DOHH2 (cell line): ENCODE results near the gene TRIM54.

Experiments used
- H3F3A ChIP-seq: fragments of 200-600 bp; sonication (generic), shearing (Covaris generic); 2 replicates; pipeline ENCODE4 v1.6.0; 2016; ENCODE audit warnings: antibody characterized with exemption, mild to moderate bottlenecking; ENCODE audit not compliant: control insufficient read depth, insufficient read depth
- H3K27ac ChIP-seq: fragments of 200-600 bp; sonication (generic); 2 replicates; pipeline ENCODE4 v1.5.1; 2014; ENCODE audit warnings: low read depth, mild to moderate bottlenecking, low read length, moderate library complexity
- H3K27me3 ChIP-seq: fragments of 200-600 bp; sonication (generic); 2 replicates; pipeline ENCODE4 v1.6.1; 2014; ENCODE audit warnings: mild to moderate bottlenecking, low read length, mixed read lengths; ENCODE audit not compliant: control insufficient read depth
- H3K36me3 ChIP-seq: fragments of 200-600 bp; sonication (generic); 2 replicates; pipeline ENCODE4 v1.6.1; 2014; ENCODE audit warnings: mild to moderate bottlenecking, low read length, moderate library complexity, mixed read lengths; ENCODE audit not compliant: control insufficient read depth
- H3K4me1 ChIP-seq: fragments of 200-600 bp; sonication (generic); 2 replicates; pipeline ENCODE4 v1.6.1; 2014; ENCODE audit warnings: mild to moderate bottlenecking, low read length, mixed read lengths; ENCODE audit not compliant: control insufficient read depth
- H3K4me2 ChIP-seq: fragments of 200-600 bp; sonication (generic); 2 replicates; pipeline ENCODE4 v1.6.0; 2014; ENCODE audit warnings: mild to moderate bottlenecking, low read length, moderate library complexity
- H3K4me3 ChIP-seq: fragments of 200-600 bp; sonication (generic); 2 replicates; pipeline ENCODE4 v1.5.1; 2014; ENCODE audit warnings: mild to moderate bottlenecking, low read length, mixed read lengths
- H3K79me2 ChIP-seq: fragments of 200-600 bp; sonication (generic); 2 replicates; pipeline ENCODE4 v1.6.1; 2014; ENCODE audit warnings: mild to moderate bottlenecking, low read length, mixed read lengths; ENCODE audit not compliant: control insufficient read depth
- H3K9me2 ChIP-seq: fragments of 200-600 bp; sonication (generic); replicated peaks from 2 replicates; pipeline ENCODE4 v1.6.1; 2014; ENCODE audit warnings: mild to moderate bottlenecking, low read length, mixed read lengths; ENCODE audit not compliant: control insufficient read depth
- H3K9me3 ChIP-seq: fragments of 200-600 bp; sonication (generic); 2 replicates; pipeline ENCODE4 v1.6.1; 2014; ENCODE audit warnings: antibody characterized with exemption, low read length, mixed read lengths; ENCODE audit not compliant: control insufficient read depth, insufficient read depth
- H4K20me1 ChIP-seq: fragments of 200-600 bp; sonication (generic); 2 replicates; pipeline ENCODE4 v1.6.0; 2014; ENCODE audit warnings: low read depth, mild to moderate bottlenecking, antibody characterized with exemption, low read length, moderate library complexity; ENCODE audit not compliant: control insufficient read depth, insufficient read depth
- CTCF ChIP-seq: fragments of 200-600 bp; sonication (generic); IDR thresholded peaks from one replicate; pipeline ENCODE4 v1.5.1; 2014; ENCODE audit warnings: antibody characterized with exemption, mild to moderate bottlenecking, low read depth, low read length; ENCODE audit not compliant: poor library complexity, severe bottlenecking
- EZH2phosphoT487 ChIP-seq: fragments of 200-600 bp; sonication (generic); IDR thresholded peaks from 2 replicates; pipeline ENCODE4 v1.6.1; 2017; ENCODE audit warnings: borderline replicate concordance, mild to moderate bottlenecking, antibody characterized with exemption, low read length, moderate library complexity, mixed read lengths

The TRIM54 gene

GRCh38 chr2:27335311-27335710 lies 53.1 kb downstream of the TRIM54 start:
- Histone ChIP-seq H3K4me1 (no peaks in the 10 kb centered on the region), H3K27me3 (no peaks in the 10 kb centered on the region), H3K9me2 (no peaks in the 10 kb centered on the region), H3K36me3 (peaks cover 67% of the 10 kb centered on the region), H3K9me3 (no peaks in the 10 kb centered on the region), H4K20me1 (no peaks in the 10 kb centered on the region), H3K27ac (no peak overlapping the region), H3F3A (no peaks in the 10 kb centered on the region), H3K4me3 (no peak overlapping the region), H3K4me2 (no peak overlapping the region), H3K79me2 (no peaks in the 10 kb centered on the region)
- TF ChIP-seq EZH2phosphoT487 = no peak
- TF ChIP-seq CTCF = no peak

- TF ChIP-seq EZH2phosphoT487 (no peak), CTCF (no peak)
- H3K9me3 ChIP-seq = no peaks in the 10 kb centered on the region
- H3K9me2 ChIP-seq = no peaks in the 10 kb centered on the region
- no peak overlapping the region for H3K27ac ChIP-seq
- H3K79me2 ChIP-seq = no peaks in the 10 kb centered on the region
- no peak overlapping the region for H3K4me3 ChIP-seq
- no peak overlapping the region for H3K4me2 ChIP-seq
- H3K4me1 ChIP-seq = no peaks in the 10 kb centered on the region
- no peaks in the 10 kb centered on the region for H3K27me3 ChIP-seq
- no peaks in the 10 kb centered on the region for H3F3A ChIP-seq
- H4K20me1 ChIP-seq = no peaks in the 10 kb centered on the region
- H3K36me3 ChIP-seq = peaks cover 69% of the 10 kb centered on the region
Measured at GRCh38 chr2:27336173-27336572, 53.9 kb downstream of the TRIM54 start.

GRCh38 chr2:27347641-27348040 lies 65.4 kb downstream of the TRIM54 start:
- TF ChIP-seq CTCF (no peak), EZH2phosphoT487 (no peak)
- H3K4me3 ChIP-seq = no peak overlapping the region
- no peaks in the 10 kb centered on the region for H3K9me2 ChIP-seq
- no peak overlapping the region for H3K4me2 ChIP-seq
- H3K27me3 ChIP-seq = no peaks in the 10 kb centered on the region
- H3K4me1 ChIP-seq = peaks cover 17% of the 10 kb centered on the region
- peaks cover 2% of the 10 kb centered on the region; the same call in 1 of the 2 replicates for H3F3A ChIP-seq
- H3K36me3 ChIP-seq = peaks cover 21% of the 10 kb centered on the region
- H3K79me2 ChIP-seq = peaks cover 86% of the 10 kb centered on the region
- no peaks in the 10 kb centered on the region for H3K9me3 ChIP-seq
- 0 out of 2 replicates have a peak, but pooled peaks cover 3% of the 10 kb centered on the region for H4K20me1 ChIP-seq
- H3K27ac ChIP-seq = no peak overlapping the region
